GM10248 (cell line): ENCODE data around the gene PHLDA2.

Experiments used
- CTCF ChIA-PET: fragments of 300-600 bp; sonication (Branson Sonifier 250); formaldehyde crosslinking; extraction: SDS; loops from one replicate; lab custom pipeline; 2021; ENCODE audit warnings: antibody characterized with exemption; lab: Yijun Ruan, JAX
- POLR2A ChIA-PET: fragments of 350-650 bp; sonication (Branson Sonifier 250); formaldehyde crosslinking; extraction: SDS; loops from one replicate; lab custom pipeline; 2020; ENCODE audit warnings: antibody characterized with exemption; lab: Yijun Ruan, JAX
- DNase-seq: peaks from one replicate; pipeline ENCODE4 v3.0.0; 2012; ENCODE audit errors: extremely low spot score
- CTCF ChIP-seq: IDR thresholded peaks from 2 replicates; pipeline ENCODE4 v1.5.1; 2012; ENCODE audit warnings: mild to moderate bottlenecking, low read depth; ENCODE audit errors: extremely low read depth, missing control alignments, control extremely low read depth

PHLDA2 gene

GRCh38 chr11:2892215-2892966 is 36.8 kb downstream of the PHLDA2 start:
- POLR2A ChIA-PET = no interaction called here
- TF ChIP-seq CTCF = peak; percentile 83
- CTCF ChIA-PET = interaction anchor here (0.7 to 21.2 kb wide), 15 partner anchors 10 to 585 kb away, joined by 3 to 528 read pairs (median 3); partner anchors contain the start of gene PHLDA2
- peak; percentile 80 for DNase-seq

- CTCF ChIA-PET = interaction anchor here (0.8 to 21.2 kb wide), 12 partner anchors 10 to 585 kb away, joined by 3 to 528 read pairs (median 4); a partner anchor contains a TSS
- POLR2A ChIA-PET = no interaction called here
- TF ChIP-seq CTCF = no peak
- no peak for DNase-seq
Observed at GRCh38 chr11:2891326-2892214, 37.6 kb downstream of the PHLDA2 start.

GRCh38 chr11:2890466-2891294 is 38.5 kb downstream of the PHLDA2 start:
- POLR2A ChIA-PET = no interaction called here
- CTCF ChIA-PET = interaction anchor here (1.5 to 21.2 kb wide), 5 partner anchors 8 to 465 kb away, joined by 4 to 528 read pairs (median 33); a partner anchor contains a TSS
- no peak for DNase-seq
- no peak for TF ChIP-seq CTCF

GRCh38 chr11:2889362-2890273 is 39.6 kb downstream of the PHLDA2 start:
- DNase-seq = no peak
- TF ChIP-seq CTCF = no peak
- ChIA-PET CTCF (interaction anchor here (0.7 to 21.2 kb wide), 13 partner anchors 9 to 585 kb away, joined by 3 to 528 read pairs (median 4); a partner anchor contains a TSS), POLR2A (no interaction called here)

GRCh38 chr11:2888266-2888968 is 40.8 kb downstream of the PHLDA2 start:
- TF ChIP-seq CTCF = peak; percentile 99
- CTCF ChIA-PET = interaction anchor here (0.9 to 21.2 kb wide), 26 partner anchors 8 to 694 kb away, joined by 3 to 528 read pairs (median 4); partner anchors contain the start of gene TSSC4
- POLR2A ChIA-PET = no interaction called here
- DNase-seq = peak; percentile 84
